ENCODE results near the gene PCNX4. TPM values are rescaled to one million over a fixed set of nuclear protein-coding genes. Genes with fewer than 3 reads are reported as not detected.

Gene PCNX4
- total RNA-seq, 1 experiment from 2014 or later: 48.4 TPM

DNA sequence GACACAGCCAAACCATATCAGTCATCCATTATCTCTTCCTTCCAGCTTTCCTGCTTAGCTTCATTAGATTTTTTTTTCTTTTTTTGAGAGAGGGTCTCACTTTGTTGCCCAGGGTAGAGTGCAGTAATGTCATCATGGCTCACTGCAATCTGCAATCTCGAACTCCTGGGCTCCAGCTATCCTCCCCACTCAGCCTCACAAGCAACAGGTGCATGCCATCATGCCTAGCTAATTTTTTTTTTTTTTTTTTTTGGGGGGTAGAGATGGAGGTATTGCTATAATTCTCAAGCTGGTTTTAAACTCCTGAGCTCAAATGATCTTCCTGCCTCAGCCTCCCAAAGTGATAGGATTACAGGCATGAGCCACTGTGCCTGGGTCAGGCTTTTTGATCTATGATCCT, 119.0 kb downstream of the PCNX4 start:
- Histone ChIP-seq H2AFZ (ENCODE audit: low read depth, low read length, poor library complexity, severe bottlenecking) (no peak overlapping the region), H3K4me3 (replicated peaks in 1 of 2; ENCODE audit: low read depth in 1 of 2, low read length in 2 of 2) (no peak overlapping the region), H3K9me3 (ENCODE audit: control insufficient read depth in 1 of 2, insufficient read depth in 1 of 2, low read depth in 1 of 2, low read length in 2 of 2) (no peaks in the 10 kb centered on the region), H4K20me1 (ENCODE audit: insufficient read depth) (no peaks in the 10 kb centered on the region), H3K4me1 (ENCODE audit: control insufficient read depth in 1 of 2, insufficient read depth in 2 of 2, low read length in 2 of 2) (no peaks in the 10 kb centered on the region), H3K27ac (ENCODE audit: low read depth, low read length) (no peak overlapping the region), H3K36me3 (ENCODE audit: control insufficient read depth in 1 of 2, insufficient read depth in 2 of 2, low read length in 2 of 2) (no peaks in the 10 kb centered on the region), H3K9ac (ENCODE audit: low read length) (no peak overlapping the region), H3K27me3 (ENCODE audit: insufficient read depth, low read length) (no peaks in the 10 kb centered on the region), H3K79me2 (ENCODE audit: insufficient read depth, low read length) (no peaks in the 10 kb centered on the region), H3K4me2 (ENCODE audit: low read length) (no peak overlapping the region), H3K9me2 (ENCODE audit: insufficient read depth) (no peaks in the 10 kb centered on the region)
- ChIA-PET RAD21 (ENCODE audit: low non-redundant PET in 1 of 2, low total read pairs in 2 of 2, uncharacterized antibody in 2 of 2, unreplicated experiment in 2 of 2) (no interaction called here), POLR2A (no interaction called here), CTCF (no interaction called here)
- no peak for DNase-seq (ENCODE audit: low read depth, low spot score)
- no peak for ATAC-seq
- no TSS peak for BruUV-seq (replicated peaks)
- intact Hi-C loops (cut with micrococcal nuclease): no loop called here
- TF ChIP-seq POLR2A (IDR thresholded peaks at IDR 0.05; ENCODE audit: borderline replicate concordance, extremely low read depth, insufficient read depth, insufficient read length): no peak
- no peak for TF ChIP-seq SRF (IDR thresholded peaks at IDR 0.05; ENCODE audit: low read depth)

DNA sequence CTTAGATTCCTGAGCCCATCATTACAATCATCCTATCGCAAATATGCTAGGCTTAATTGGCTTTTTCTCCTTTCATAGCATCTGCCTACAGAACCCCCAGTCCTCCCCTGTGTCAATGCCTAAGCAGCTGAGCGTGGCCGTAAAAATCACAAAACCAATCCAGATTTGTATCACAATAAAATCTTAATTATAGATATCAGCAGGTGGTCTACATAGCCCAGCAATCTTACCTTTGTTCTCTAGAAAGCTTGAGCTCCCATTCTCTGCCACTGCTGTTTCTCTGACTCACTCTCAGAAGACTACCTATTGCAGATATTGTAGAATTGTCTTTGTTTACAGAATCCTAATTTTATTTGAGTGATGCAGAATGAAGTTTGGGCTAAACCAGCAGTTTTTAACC, 119.4 kb downstream of the PCNX4 start:
- Histone ChIP-seq H3K9me3 (ENCODE audit: control insufficient read depth in 1 of 2, insufficient read depth in 1 of 2, low read depth in 1 of 2, low read length in 2 of 2) (no peaks in the 10 kb centered on the region), H4K20me1 (ENCODE audit: insufficient read depth) (no peaks in the 10 kb centered on the region), H3K9me2 (ENCODE audit: insufficient read depth) (no peaks in the 10 kb centered on the region), H3K79me2 (ENCODE audit: insufficient read depth, low read length) (no peaks in the 10 kb centered on the region), H3K4me2 (ENCODE audit: low read length) (no peak overlapping the region), H3K27ac (ENCODE audit: low read depth, low read length) (no peak overlapping the region), H3K36me3 (ENCODE audit: control insufficient read depth in 1 of 2, insufficient read depth in 2 of 2, low read length in 2 of 2) (no peaks in the 10 kb centered on the region), H2AFZ (ENCODE audit: low read depth, low read length, poor library complexity, severe bottlenecking) (no peak overlapping the region), H3K4me3 (replicated peaks in 1 of 2; ENCODE audit: low read depth in 1 of 2, low read length in 2 of 2) (no peak overlapping the region), H3K9ac (ENCODE audit: low read length) (no peak overlapping the region), H3K4me1 (ENCODE audit: control insufficient read depth in 1 of 2, insufficient read depth in 2 of 2, low read length in 2 of 2) (no peaks in the 10 kb centered on the region), H3K27me3 (ENCODE audit: insufficient read depth, low read length) (no peaks in the 10 kb centered on the region)
- ChIA-PET POLR2A (no interaction called here), RAD21 (ENCODE audit: low non-redundant PET in 1 of 2, low total read pairs in 2 of 2, uncharacterized antibody in 2 of 2, unreplicated experiment in 2 of 2) (no interaction called here), CTCF (no interaction called here)
- DNase-seq (ENCODE audit: low read depth, low spot score): no peak
- no peak for TF ChIP-seq SP1 (IDR thresholded peaks at IDR 0.05; ENCODE audit: low read depth)
- TF ChIP-seq, protein P1, sequence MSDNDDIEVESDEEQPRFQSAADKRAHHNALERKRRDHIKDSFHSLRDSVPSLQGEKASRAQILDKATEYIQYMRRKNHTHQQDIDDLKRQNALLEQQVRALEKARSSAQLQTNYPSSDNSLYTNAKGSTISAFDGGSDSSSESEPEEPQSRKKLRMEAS (IDR thresholded peaks at IDR 0.05): no peak
- no peak for TF ChIP-seq RAD21 (IDR thresholded peaks at IDR 0.05; ENCODE audit: low read depth)
- intact Hi-C loops (cut with micrococcal nuclease): no loop called here
- no peak for ATAC-seq
- BruUV-seq (replicated peaks): no TSS peak

Data from HCT116 (cell line).